Gastroesophageal sphincter (tissue), 4 donors: ENCODE results near the gene EHHADH. TPM values are rescaled to one million over a fixed set of nuclear protein-coding genes. Genes with fewer than 3 reads are reported as not detected.

Source experiments
- ATAC-seq: fragments of 150-250 bp; one replicate; pipeline ENCODE4 v1.9.1; 2016; ENCODE audit warnings: mild to moderate bottlenecking, moderate library complexity
- H3K27ac ChIP-seq, 4 donors: fragments of 200-600 bp; sonication (generic) in 3 of 4; 1 replicate in 3 of 4; 2 replicates in 1 of 4; pipeline ENCODE4 v1.5.1; 2016 to 2019
- H3K27me3 ChIP-seq: fragments of 200-600 bp; sonication (generic); one replicate; pipeline ENCODE4 v1.5.1; 2019
- H3K36me3 ChIP-seq, 2 donors: fragments of 200-600 bp; sonication (generic); one replicate each; pipeline ENCODE4 v1.5.1; 2019; ENCODE audit warnings: control low read depth in 1 of 2
- H3K4me1 ChIP-seq, 3 donors: fragments of 200-600 bp; sonication (generic); 1 replicate in 2 of 3; 2 replicates in 1 of 3; pipeline ENCODE4 v1.5.1; 2016 to 2019; ENCODE audit warnings: control low read depth in 2 of 3
- H3K4me3 ChIP-seq, 2 donors: fragments of 200-600 bp; sonication (generic); one replicate each; pipeline ENCODE4 v1.5.1; 2019; ENCODE audit warnings: mild to moderate bottlenecking in 1 of 2, moderate library complexity in 1 of 2
- H3K9me3 ChIP-seq, 3 donors: fragments of 200-600 bp; sonication (generic); one replicate each; pipeline ENCODE4 v1.5.1; 2017 to 2019; ENCODE audit warnings: control low read depth in 2 of 3
- EP300 ChIP-seq: sonication (generic); formaldehyde crosslinking; IDR thresholded peaks from one replicate; pipeline ENCODE4 v1.6.1; 2017; ENCODE audit warnings: antibody characterized with exemption, mild to moderate bottlenecking
- POLR2A ChIP-seq, 2 donors: fragments of 450-650 bp; IDR thresholded peaks; one replicate each; pipeline ENCODE4 v1.6.1; 2017; ENCODE audit warnings: antibody characterized with exemption in 2 of 2, mild to moderate bottlenecking in 2 of 2, moderate library complexity in 1 of 2
- POLR2AphosphoS5 ChIP-seq: sonication (generic); formaldehyde crosslinking; IDR thresholded peaks from one replicate; pipeline ENCODE4 v1.6.1; 2017; ENCODE audit warnings: antibody characterized with exemption
- WGBS, 2 donors: methylation state at CpG; one replicate each; pipeline ENCODE4 v1.1.5; 2018; ENCODE audit warnings: low coverage in 1 of 2; 5-methylcytosine and 5-hydroxymethylcytosine counted together
- total RNA-seq, 4 donors: library from RNA; depleted of rRNA; stranded (reverse); fragments of >200 nt; gene quantifications; one replicate each; pipeline ENCODE4 v1.1.0, GENCODE V29; 2016
- TF ChIP-seq, protein P1 (sequence below), 4 experiments: fragments of 200-600 bp in 2 of 4; fragments of 450-650 bp in 2 of 4; sonication (generic) in 1 of 4; IDR thresholded peaks; one replicate each; pipeline ENCODE4 v1.5.1; 2017 to 2019; ENCODE audit warnings: antibody characterized with exemption in 4 of 4, mild to moderate bottlenecking in 2 of 4, moderate library complexity in 2 of 4

EHHADH gene
- total RNA-seq, 4 donors from 2014 or later, result 2.6 to 7.2 (median 4.3) TPM

GRCh38 chr3:185164428-185165217 is 89.2 kb downstream of the EHHADH start:
- no peak for ATAC-seq
- Histone ChIP-seq H3K9me3 (no peaks in the 10 kb centered on the region), H3K27me3 (no peaks in the 10 kb centered on the region), H3K4me3 (no peak overlapping the region), H3K36me3 (no peaks in the 10 kb centered on the region), H3K27ac (no peak overlapping the region), H3K4me1 (no peaks in the 10 kb centered on the region)
- TF ChIP-seq, protein P1, sequence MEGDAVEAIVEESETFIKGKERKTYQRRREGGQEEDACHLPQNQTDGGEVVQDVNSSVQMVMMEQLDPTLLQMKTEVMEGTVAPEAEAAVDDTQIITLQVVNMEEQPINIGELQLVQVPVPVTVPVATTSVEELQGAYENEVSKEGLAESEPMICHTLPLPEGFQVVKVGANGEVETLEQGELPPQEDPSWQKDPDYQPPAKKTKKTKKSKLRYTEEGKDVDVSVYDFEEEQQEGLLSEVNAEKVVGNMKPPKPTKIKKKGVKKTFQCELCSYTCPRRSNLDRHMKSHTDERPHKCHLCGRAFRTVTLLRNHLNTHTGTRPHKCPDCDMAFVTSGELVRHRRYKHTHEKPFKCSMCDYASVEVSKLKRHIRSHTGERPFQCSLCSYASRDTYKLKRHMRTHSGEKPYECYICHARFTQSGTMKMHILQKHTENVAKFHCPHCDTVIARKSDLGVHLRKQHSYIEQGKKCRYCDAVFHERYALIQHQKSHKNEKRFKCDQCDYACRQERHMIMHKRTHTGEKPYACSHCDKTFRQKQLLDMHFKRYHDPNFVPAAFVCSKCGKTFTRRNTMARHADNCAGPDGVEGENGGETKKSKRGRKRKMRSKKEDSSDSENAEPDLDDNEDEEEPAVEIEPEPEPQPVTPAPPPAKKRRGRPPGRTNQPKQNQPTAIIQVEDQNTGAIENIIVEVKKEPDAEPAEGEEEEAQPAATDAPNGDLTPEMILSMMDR (IDR thresholded peaks at IDR 0.05), result no peak
- TF ChIP-seq EP300 (no peak), POLR2AphosphoS5 (no peak), POLR2A (IDR thresholded peaks at IDR 0.05) (no peak)
- 86 to 93% methylated on average over 3 to 4 of the region's 6 CpGs for WGBS, 2 donors

GRCh38 chr3:185162634-185163033 is 91.2 kb downstream of the EHHADH start:
- Histone ChIP-seq H3K27ac (no peak overlapping the region), H3K27me3 (no peaks in the 10 kb centered on the region), H3K4me1 (no peaks in the 10 kb centered on the region), H3K9me3 (no peaks in the 10 kb centered on the region), H3K36me3 (no peaks in the 10 kb centered on the region), H3K4me3 (no peak overlapping the region)
- TF ChIP-seq, protein P1 (IDR thresholded peaks at IDR 0.05), result no peak
- TF ChIP-seq POLR2A (IDR thresholded peaks at IDR 0.05), result no peak
- TF ChIP-seq POLR2AphosphoS5, result no peak
- no peak for TF ChIP-seq EP300
- ATAC-seq, result no peak
- 95% methylated on average over 6 of the region's 8 CpGs; no CpG with 5 or more reads in 1 of the 2 donors for WGBS, 2 donors

- Histone ChIP-seq H3K27me3 (no peaks in the 10 kb centered on the region), H3K36me3 (no peaks in the 10 kb centered on the region), H3K9me3 (no peaks in the 10 kb centered on the region), H3K27ac (no peak overlapping the region), H3K4me3 (no peak overlapping the region), H3K4me1 (no peaks in the 10 kb centered on the region)
- 70 to 89% methylated on average over 3 to 4 of the region's 5 CpGs for WGBS, 2 donors
- ATAC-seq, result no peak
- TF ChIP-seq EP300 (no peak), POLR2A (IDR thresholded peaks at IDR 0.05) (no peak), POLR2AphosphoS5 (no peak)
- TF ChIP-seq, protein P1 (IDR thresholded peaks at IDR 0.05), result no peak
Observed at GRCh38 chr3:185161761-185162160, 92.1 kb downstream of the EHHADH start.

- no peak overlapping the region for H3K4me3 ChIP-seq
- H3K27me3 ChIP-seq, result no peaks in the 10 kb centered on the region
- TF ChIP-seq EP300, result no peak
- TF ChIP-seq POLR2A (IDR thresholded peaks at IDR 0.05), result no peak
- TF ChIP-seq, protein P1 (IDR thresholded peaks at IDR 0.05), result no peak
- no peak for TF ChIP-seq POLR2AphosphoS5
- no peaks in the 10 kb centered on the region for H3K9me3 ChIP-seq
- no peak for ATAC-seq
- H3K36me3 ChIP-seq, result no peaks in the 10 kb centered on the region
- no peak overlapping the region for H3K27ac ChIP-seq
- 87% methylated on average over 3 of the region's 3 CpGs; no CpG with 5 or more reads in 1 of the 2 donors for WGBS, 2 donors
- H3K4me1 ChIP-seq, result peaks cover 0 to 15% (median 0%) of the 10 kb centered on the region in 3 donors
Observed at GRCh38 chr3:185157347-185157746, 96.5 kb downstream of the EHHADH start.

GRCh38 chr3:185155678-185156077 is 98.2 kb downstream of the EHHADH start:
- TF ChIP-seq POLR2A (IDR thresholded peaks at IDR 0.05) (no peak), POLR2AphosphoS5 (no peak), EP300 (no peak)
- TF ChIP-seq, protein P1 (IDR thresholded peaks at IDR 0.05), result no peak
- H3K4me3 ChIP-seq, result no peak overlapping the region
- H3K36me3 ChIP-seq, result no peaks in the 10 kb centered on the region
- WGBS, 2 donors, result 89 to 94% methylated on average over 3 to 4 of the region's 5 CpGs
- no peak for ATAC-seq
- peaks cover 0 to 27% (median 0%) of the 10 kb centered on the region in 3 donors for H3K4me1 ChIP-seq
- H3K27me3 ChIP-seq, result no peaks in the 10 kb centered on the region
- H3K9me3 ChIP-seq, result no peaks in the 10 kb centered on the region
- H3K27ac ChIP-seq, result no peak overlapping the region
